OCI-LY1 (cell line): ENCODE measurements around the gene ANKRD24.

ENCODE experiments used
- H2AFZ ChIP-seq: fragments of 200-600 bp; sonication (generic), shearing (Covaris generic); 2 replicates; pipeline ENCODE4 v1.6.0; 2014; ENCODE audit warnings: antibody characterized with exemption, mild to moderate bottlenecking, low read length
- H3F3A ChIP-seq: fragments of 200-600 bp; sonication (generic), shearing (Covaris generic); 2 replicates; pipeline ENCODE4 v1.6.0; 2014; ENCODE audit warnings: mild to moderate bottlenecking, antibody characterized with exemption, low read length, moderate library complexity; ENCODE audit not compliant: insufficient read depth
- H3K27ac ChIP-seq: fragments of 200-600 bp; sonication (generic); 2 replicates; pipeline ENCODE4 v1.5.1; 2014; ENCODE audit warnings: low read length, mixed run types, mild to moderate bottlenecking, low read depth; ENCODE audit not compliant: poor library complexity, severe bottlenecking
- H3K27me3 ChIP-seq: fragments of 200-600 bp; sonication (generic); 2 replicates; pipeline ENCODE4 v1.6.0; 2014; ENCODE audit warnings: antibody characterized with exemption, mild to moderate bottlenecking, low read length, moderate library complexity; ENCODE audit not compliant: insufficient read depth
- H3K36me3 ChIP-seq: fragments of 200-600 bp; sonication (generic); 2 replicates; pipeline ENCODE4 v1.6.1; 2014; ENCODE audit warnings: mild to moderate bottlenecking, antibody characterized with exemption, low read length, moderate library complexity, mixed read lengths; ENCODE audit not compliant: insufficient read depth
- H3K4me1 ChIP-seq: fragments of 200-600 bp; sonication (generic); 2 replicates; pipeline ENCODE4 v1.5.1; 2014; ENCODE audit warnings: mild to moderate bottlenecking, low read length, moderate library complexity; ENCODE audit not compliant: insufficient read depth, severe bottlenecking
- H3K4me2 ChIP-seq: fragments of 200-600 bp; sonication (generic), shearing (Covaris generic); 2 replicates; pipeline ENCODE4 v1.6.1; 2014; ENCODE audit warnings: low read length
- H3K4me3 ChIP-seq: fragments of 200-600 bp; sonication (generic); 2 replicates; pipeline ENCODE4 v1.5.1; 2014; ENCODE audit warnings: low read length, low read depth, mild to moderate bottlenecking, mixed read lengths; ENCODE audit not compliant: poor library complexity, severe bottlenecking
- H3K79me2 ChIP-seq: fragments of 200-600 bp; shearing (Covaris generic); 2 replicates; pipeline ENCODE4 v1.6.1; 2016; ENCODE audit warnings: mixed run types, low read length, mixed read lengths; ENCODE audit not compliant: insufficient read depth
- H3K9ac ChIP-seq: fragments of 200-600 bp; sonication (generic), shearing (Covaris generic); 2 replicates; pipeline ENCODE4 v1.6.1; 2014; ENCODE audit warnings: mild to moderate bottlenecking, low read length, mixed read lengths
- H3K9me2 ChIP-seq: fragments of 200-600 bp; sonication (generic), shearing (Covaris generic); 2 replicates; pipeline ENCODE4 v1.6.1; 2014; ENCODE audit warnings: low read depth, mild to moderate bottlenecking, low read length, mixed read lengths
- H3K9me3 ChIP-seq: fragments of 200-600 bp; shearing (Covaris generic); 2 replicates; pipeline ENCODE4 v1.6.1; 2014; ENCODE audit warnings: low read length, mixed read lengths
- H4K20me1 ChIP-seq: fragments of 200-600 bp; sonication (generic), shearing (Covaris generic); 2 replicates; pipeline ENCODE4 v1.6.0; 2016; ENCODE audit warnings: mild to moderate bottlenecking, low read length; ENCODE audit not compliant: insufficient read depth
- EZH2 ChIP-seq: fragments of 200-600 bp; sonication (generic), shearing (Covaris generic); IDR thresholded peaks from 2 replicates; pipeline ENCODE4 v1.8.0; 2017; ENCODE audit warnings: borderline replicate concordance, mixed run types, mild to moderate bottlenecking, antibody characterized with exemption, low read length, moderate library complexity, mixed read lengths
- TF ChIP-seq, protein P1 (sequence below): fragments of 200-600 bp; sonication (generic), shearing (Covaris generic); IDR thresholded peaks from 2 replicates; pipeline ENCODE4 v1.5.1; 2017; ENCODE audit warnings: mild to moderate bottlenecking, antibody characterized with exemption, low read length, moderate library complexity, mixed read lengths

ANKRD24 gene

DNA sequence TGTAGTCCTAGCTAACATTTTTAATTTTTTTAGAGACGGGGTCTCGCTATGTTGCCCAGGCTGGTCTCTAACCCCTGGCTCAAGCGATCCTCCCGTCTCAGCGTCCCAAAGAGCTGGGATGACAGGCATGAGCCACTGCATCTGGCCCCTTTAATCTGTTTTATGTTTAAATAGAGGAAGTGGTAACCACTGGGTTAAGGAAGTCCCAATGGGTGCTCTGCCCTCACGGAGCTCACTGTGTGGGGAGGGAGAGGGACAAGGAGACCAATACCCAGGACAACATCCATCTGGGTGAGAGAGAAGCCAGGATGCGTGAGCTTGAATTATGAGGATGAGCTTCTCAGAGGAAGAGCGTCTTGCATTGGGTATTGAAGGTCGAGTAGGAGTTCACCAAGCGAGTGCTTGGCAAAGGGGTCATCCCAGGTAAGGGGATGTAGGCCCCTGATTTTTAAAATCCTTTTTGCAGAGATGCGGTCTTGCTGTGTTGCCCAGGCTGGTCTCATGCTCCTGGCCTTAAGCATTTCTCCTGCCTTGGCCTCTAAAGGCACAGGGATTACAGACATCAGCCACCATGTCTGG lies 78.2 kb downstream of the ANKRD24 start:
- Histone ChIP-seq H3K79me2 (no peaks in the 10 kb centered on the region), H3K4me1 (no peaks in the 10 kb centered on the region), H3K36me3 (peaks cover 52% of the 10 kb centered on the region), H3F3A (no peaks in the 10 kb centered on the region), H4K20me1 (no peaks in the 10 kb centered on the region), H3K9ac (no peak overlapping the region), H3K4me3 (no peak overlapping the region), H3K9me3 (no peaks in the 10 kb centered on the region), H3K27ac (no peak overlapping the region), H3K27me3 (no peaks in the 10 kb centered on the region), H3K4me2 (no peak overlapping the region), H3K9me2 (no peaks in the 10 kb centered on the region), H2AFZ (no peak overlapping the region)
- TF ChIP-seq EZH2, result no peak
- TF ChIP-seq, protein P1, sequence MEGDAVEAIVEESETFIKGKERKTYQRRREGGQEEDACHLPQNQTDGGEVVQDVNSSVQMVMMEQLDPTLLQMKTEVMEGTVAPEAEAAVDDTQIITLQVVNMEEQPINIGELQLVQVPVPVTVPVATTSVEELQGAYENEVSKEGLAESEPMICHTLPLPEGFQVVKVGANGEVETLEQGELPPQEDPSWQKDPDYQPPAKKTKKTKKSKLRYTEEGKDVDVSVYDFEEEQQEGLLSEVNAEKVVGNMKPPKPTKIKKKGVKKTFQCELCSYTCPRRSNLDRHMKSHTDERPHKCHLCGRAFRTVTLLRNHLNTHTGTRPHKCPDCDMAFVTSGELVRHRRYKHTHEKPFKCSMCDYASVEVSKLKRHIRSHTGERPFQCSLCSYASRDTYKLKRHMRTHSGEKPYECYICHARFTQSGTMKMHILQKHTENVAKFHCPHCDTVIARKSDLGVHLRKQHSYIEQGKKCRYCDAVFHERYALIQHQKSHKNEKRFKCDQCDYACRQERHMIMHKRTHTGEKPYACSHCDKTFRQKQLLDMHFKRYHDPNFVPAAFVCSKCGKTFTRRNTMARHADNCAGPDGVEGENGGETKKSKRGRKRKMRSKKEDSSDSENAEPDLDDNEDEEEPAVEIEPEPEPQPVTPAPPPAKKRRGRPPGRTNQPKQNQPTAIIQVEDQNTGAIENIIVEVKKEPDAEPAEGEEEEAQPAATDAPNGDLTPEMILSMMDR, result no peak

DNA sequence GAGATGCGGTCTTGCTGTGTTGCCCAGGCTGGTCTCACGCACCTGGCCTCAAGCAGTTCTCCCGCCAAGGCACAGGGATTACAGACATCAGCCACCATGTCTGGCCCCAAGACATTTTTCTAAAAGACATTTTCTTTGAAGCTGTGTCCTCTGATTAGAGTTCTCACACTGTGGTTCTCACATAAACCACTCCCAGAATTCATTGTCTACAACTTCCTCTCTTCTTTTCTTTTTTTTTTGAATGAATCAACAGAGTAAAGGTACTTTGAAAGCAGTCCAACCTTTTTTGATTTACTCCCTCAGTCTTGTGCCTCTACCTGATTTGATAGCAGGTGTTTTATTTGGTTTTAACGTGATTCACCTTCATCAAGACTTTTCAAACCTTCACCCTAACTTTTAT lies 82.3 kb downstream of the ANKRD24 start:
- Histone ChIP-seq H4K20me1 (no peaks in the 10 kb centered on the region), H3K27me3 (no peaks in the 10 kb centered on the region), H3K9me3 (no peaks in the 10 kb centered on the region), H2AFZ (no peak overlapping the region), H3K9ac (no peak overlapping the region), H3K9me2 (no peaks in the 10 kb centered on the region), H3K36me3 (peaks cover 42% of the 10 kb centered on the region), H3K79me2 (no peaks in the 10 kb centered on the region), H3K4me2 (no peak overlapping the region), H3K27ac (no peak overlapping the region), H3K4me1 (no peaks in the 10 kb centered on the region), H3F3A (no peaks in the 10 kb centered on the region), H3K4me3 (no peak overlapping the region)
- TF ChIP-seq, protein P1, result no peak
- TF ChIP-seq EZH2, result no peak

DNA sequence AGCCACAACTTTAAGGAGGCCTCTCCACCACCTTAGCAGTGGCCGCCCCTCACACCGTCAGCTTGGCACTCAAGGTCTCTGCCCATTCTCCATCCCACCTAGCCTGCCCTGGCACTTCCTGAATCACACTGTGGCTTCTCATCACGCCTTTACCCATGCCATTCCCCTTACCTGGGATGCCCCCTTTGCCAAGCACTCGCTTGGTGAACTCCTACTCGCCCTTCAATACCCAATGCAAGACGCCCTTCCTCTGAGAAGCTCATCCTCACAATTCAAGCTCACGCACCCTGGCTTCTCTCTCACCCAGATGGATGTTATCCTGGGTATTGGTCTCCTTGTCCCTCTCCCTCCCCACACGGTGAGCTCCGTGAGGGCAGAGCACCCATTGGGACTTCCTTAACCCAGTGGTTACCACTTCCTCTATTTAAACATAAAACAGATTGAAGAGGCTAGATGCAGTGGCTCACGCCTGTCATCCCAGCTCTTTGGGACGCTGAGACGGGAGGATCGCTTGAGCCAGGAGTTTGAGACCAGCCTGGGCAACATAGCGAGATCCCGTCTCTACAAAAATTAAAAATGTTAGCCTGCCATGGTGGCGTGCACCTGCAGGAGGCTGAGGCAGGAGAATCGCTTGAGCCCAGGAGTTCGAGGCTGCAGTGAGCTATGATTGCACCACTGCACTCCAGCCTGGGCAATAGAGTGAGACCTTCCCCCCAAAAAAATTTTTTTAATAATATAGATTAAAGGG lies 83.9 kb downstream of the ANKRD24 start:
- TF ChIP-seq, protein P1, result no peak
- TF ChIP-seq EZH2, result no peak
- no peak overlapping the region for H3K27ac ChIP-seq

More for the DNA sequence above, 83.9 kb downstream of the ANKRD24 start:
- no peak overlapping the region for H3K9ac ChIP-seq
- no peaks in the 10 kb centered on the region for H3K79me2 ChIP-seq
- H3K36me3 ChIP-seq, result peaks cover 41% of the 10 kb centered on the region
- no peaks in the 10 kb centered on the region for H3F3A ChIP-seq
- H3K9me3 ChIP-seq, result no peaks in the 10 kb centered on the region
- no peak overlapping the region for H3K4me2 ChIP-seq
- H3K27me3 ChIP-seq, result no peaks in the 10 kb centered on the region
- H3K9me2 ChIP-seq, result no peaks in the 10 kb centered on the region
- no peak overlapping the region for H2AFZ ChIP-seq
- H3K4me1 ChIP-seq, result no peaks in the 10 kb centered on the region
- no peaks in the 10 kb centered on the region for H4K20me1 ChIP-seq
- H3K4me3 ChIP-seq, result no peak overlapping the region
